Vagina (tissue), 2 donors: Measurements from ENCODE around the gene CACNA1S.

Source experiments
- POLR2A ChIP-seq, 2 donors: fragments of 450-650 bp; IDR thresholded peaks; one replicate each; pipeline ENCODE4 v1.6.1; 2017; ENCODE audit warnings: antibody characterized with exemption in 2 of 2, mild to moderate bottlenecking in 2 of 2, moderate library complexity in 2 of 2
- TF ChIP-seq, protein P1 (sequence below), 3 experiments: fragments of 450-650 bp in 2 of 3; fragments of 200-600 bp in 1 of 3; sonication (generic) in 1 of 3; IDR thresholded peaks; one replicate each; pipeline ENCODE4 v1.5.1; 2017 to 2019; ENCODE audit warnings: antibody characterized with exemption in 3 of 3, mild to moderate bottlenecking in 2 of 3, moderate library complexity in 2 of 3

DNA sequence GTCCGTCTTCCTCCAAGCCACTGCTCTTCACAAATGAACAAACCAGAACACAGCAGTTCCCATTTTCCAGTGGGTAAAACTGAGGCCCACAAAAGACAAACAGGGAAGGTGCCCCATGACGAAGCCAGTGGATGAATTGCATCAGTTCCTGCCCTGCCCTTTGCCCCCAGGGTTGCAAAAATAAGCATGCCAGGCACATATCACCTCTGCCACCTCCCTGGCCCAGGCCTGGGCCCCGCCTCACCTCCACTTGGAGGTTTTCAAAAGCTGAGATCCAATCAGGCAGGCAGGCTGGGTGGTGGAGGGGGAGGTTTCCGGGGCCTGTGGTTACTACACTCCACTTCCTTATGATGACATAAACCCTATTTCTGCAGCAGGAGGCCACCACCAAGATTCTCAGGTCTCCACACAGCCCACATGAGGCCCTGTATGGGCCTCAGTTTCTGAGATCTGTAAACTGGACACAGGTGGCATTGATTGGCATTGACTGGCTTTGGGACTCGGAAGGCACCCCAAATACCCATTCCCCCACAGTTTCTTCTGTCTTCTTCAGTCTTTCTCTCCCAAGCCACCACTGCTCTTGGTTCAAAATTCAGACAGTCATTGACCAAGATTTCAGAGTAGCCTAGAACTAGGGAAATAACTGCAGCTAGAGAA lies 92.8 kb downstream of the CACNA1S start:
- TF ChIP-seq, protein P1, sequence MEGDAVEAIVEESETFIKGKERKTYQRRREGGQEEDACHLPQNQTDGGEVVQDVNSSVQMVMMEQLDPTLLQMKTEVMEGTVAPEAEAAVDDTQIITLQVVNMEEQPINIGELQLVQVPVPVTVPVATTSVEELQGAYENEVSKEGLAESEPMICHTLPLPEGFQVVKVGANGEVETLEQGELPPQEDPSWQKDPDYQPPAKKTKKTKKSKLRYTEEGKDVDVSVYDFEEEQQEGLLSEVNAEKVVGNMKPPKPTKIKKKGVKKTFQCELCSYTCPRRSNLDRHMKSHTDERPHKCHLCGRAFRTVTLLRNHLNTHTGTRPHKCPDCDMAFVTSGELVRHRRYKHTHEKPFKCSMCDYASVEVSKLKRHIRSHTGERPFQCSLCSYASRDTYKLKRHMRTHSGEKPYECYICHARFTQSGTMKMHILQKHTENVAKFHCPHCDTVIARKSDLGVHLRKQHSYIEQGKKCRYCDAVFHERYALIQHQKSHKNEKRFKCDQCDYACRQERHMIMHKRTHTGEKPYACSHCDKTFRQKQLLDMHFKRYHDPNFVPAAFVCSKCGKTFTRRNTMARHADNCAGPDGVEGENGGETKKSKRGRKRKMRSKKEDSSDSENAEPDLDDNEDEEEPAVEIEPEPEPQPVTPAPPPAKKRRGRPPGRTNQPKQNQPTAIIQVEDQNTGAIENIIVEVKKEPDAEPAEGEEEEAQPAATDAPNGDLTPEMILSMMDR (IDR thresholded peaks at IDR 0.05): no peak
- no peak for TF ChIP-seq POLR2A (IDR thresholded peaks at IDR 0.05)
